H1 (cell line): ENCODE results near the gene THAP4. TPM values are rescaled to one million over a fixed set of nuclear protein-coding genes. Genes with fewer than 3 reads are reported as not detected.

ENCODE experiments used
- HDAC2 ChIP-seq, 2 experiments: fragments of 300-600 bp in 1 of 2; sonication (generic) in 1 of 2; IDR thresholded peaks; 2 replicates each; pipeline ENCODE4 v1.6.1; 2011 to 2012; ENCODE audit warnings: low read depth in 2 of 2, low read length in 2 of 2, mild to moderate bottlenecking in 2 of 2, moderate library complexity in 2 of 2, borderline replicate concordance in 1 of 2, inconsistent platforms in 1 of 2
- MAFK ChIP-seq: IDR thresholded peaks from 2 replicates; pipeline ENCODE4 v1.6.1; 2012; ENCODE audit warnings: low read depth, mild to moderate bottlenecking, improper control_type of control experiment, low read length
- POU5F1 ChIP-seq: IDR thresholded peaks from 2 replicates; pipeline ENCODE4 v1.6.1; 2011; ENCODE audit warnings: low read depth, mild to moderate bottlenecking, low read length, moderate library complexity
- RBBP5 ChIP-seq: IDR thresholded peaks from 2 replicates; pipeline ENCODE4 v1.7.1; 2012; ENCODE audit warnings: low read depth, mild to moderate bottlenecking, inconsistent platforms, low read length, moderate library complexity, borderline replicate concordance
- TAF7 ChIP-seq: optimal IDR thresholded peaks from 2 replicates; pipeline ENCODE3; 2011; ENCODE audit warnings: low read depth, mild to moderate bottlenecking, inconsistent platforms, low read length, moderate library complexity, borderline replicate concordance
- TBP ChIP-seq: IDR thresholded peaks from 2 replicates; pipeline ENCODE4 v1.6.1; 2011; ENCODE audit warnings: low read depth, low read length, improper control_type of control experiment
- YY1 ChIP-seq: IDR thresholded peaks from 2 replicates; pipeline ENCODE4 v1.6.1; 2011; ENCODE audit warnings: low read depth, mild to moderate bottlenecking, low read length
- polyA plus RNA-seq, 7 experiments: library from polyadenylated mRNA; depleted of rRNA in 3 of 7; stranded (reverse) in 5 of 7; unstranded in 2 of 7; fragments of >200 nt in 5 of 7; fragments of 200-250 nt in 2 of 7; gene quantifications; 1 replicate in 5 of 7; 2 replicates in 1 of 7; 4 replicates in 1 of 7; pipeline versions ENCODE4 v1.2.1 to v1.2.3, GENCODE V29; 2011 to 2013; ENCODE audit warnings: missing spikeins in 2 of 7, mixed read lengths in 2 of 7
- total RNA-seq: library from RNA; stranded (reverse); fragmentation: NEBNext Ultra II Directional; extraction: Animal tissue kit (Norgen Biotek cat#: 25700); gene quantifications from 2 replicates; pipeline ENCODE4 v1.2.1, GENCODE V29; 2021
- TF ChIP-seq, protein P1 (sequence below): fragments of 300-600 bp; sonication (generic); IDR thresholded peaks from 2 replicates; pipeline ENCODE4 v1.7.1; 2012; ENCODE audit warnings: low read length, moderate library complexity, mild to moderate bottlenecking, inconsistent platforms; ENCODE audit not compliant: insufficient replicate concordance

THAP4 gene
- total and polyA plus RNA-seq, 2 of the 8 experiments (the other 6 are each of a cell fraction or from before 2014, with no cell fraction given): 78.9 to 83.6 TPM

DNA sequence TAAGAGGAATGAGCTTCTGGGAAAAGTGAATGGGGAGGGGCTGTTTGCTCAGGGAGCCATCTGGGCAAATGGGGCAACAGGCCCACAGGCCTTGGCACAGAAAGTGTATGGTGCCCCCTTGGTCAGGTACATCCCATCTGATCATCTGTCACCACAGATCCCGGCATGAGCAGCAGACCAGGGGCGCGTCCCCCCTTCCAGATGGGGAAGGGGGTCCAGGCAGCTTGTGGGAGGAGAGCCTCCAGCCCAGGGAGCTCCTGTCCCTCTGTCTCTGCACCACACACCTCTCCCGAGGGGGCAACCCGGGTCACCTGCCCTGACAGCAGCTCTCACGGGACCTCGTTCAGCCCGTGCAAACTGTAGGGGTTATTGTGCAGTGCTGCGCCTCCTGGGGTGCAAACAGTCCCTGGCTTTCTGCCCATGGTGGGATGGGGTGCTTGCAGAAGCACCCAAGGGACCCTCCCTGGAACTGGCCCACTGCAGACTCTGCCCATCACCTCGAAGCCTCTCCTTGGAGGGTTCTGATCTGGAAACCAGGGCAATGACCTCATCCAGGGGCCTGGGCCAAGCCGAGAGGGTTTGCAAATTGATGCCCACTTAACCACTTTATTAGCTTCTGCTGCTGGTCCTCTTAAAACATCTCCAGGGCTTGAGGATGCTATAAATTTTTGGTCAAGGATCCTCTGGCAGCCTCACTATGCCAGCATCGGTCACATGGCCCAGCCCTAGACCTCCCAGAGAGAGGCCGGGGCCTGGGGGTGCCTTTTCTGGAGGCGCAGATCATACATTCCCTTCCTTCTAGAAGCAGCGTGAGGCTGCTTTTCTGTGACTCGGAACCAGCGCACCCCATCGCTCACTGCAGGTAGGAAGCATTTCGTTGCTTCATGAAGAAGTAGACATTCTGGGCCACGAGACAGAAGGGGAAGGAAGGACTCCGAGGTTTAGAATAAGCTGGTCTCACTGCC, 86.1 kb downstream of the THAP4 start (continued):
- TF ChIP-seq HDAC2 (IDR thresholded peaks at IDR 0.05; ENCODE audit: borderline replicate concordance in 1 of 2, low read depth in 2 of 2, low read length in 2 of 2) (no peak), YY1 (no peak), MAFK (no peak), TBP (no peak), POU5F1 (no peak), RBBP5 (no peak), TAF7 (no peak)
- TF ChIP-seq, protein P1, sequence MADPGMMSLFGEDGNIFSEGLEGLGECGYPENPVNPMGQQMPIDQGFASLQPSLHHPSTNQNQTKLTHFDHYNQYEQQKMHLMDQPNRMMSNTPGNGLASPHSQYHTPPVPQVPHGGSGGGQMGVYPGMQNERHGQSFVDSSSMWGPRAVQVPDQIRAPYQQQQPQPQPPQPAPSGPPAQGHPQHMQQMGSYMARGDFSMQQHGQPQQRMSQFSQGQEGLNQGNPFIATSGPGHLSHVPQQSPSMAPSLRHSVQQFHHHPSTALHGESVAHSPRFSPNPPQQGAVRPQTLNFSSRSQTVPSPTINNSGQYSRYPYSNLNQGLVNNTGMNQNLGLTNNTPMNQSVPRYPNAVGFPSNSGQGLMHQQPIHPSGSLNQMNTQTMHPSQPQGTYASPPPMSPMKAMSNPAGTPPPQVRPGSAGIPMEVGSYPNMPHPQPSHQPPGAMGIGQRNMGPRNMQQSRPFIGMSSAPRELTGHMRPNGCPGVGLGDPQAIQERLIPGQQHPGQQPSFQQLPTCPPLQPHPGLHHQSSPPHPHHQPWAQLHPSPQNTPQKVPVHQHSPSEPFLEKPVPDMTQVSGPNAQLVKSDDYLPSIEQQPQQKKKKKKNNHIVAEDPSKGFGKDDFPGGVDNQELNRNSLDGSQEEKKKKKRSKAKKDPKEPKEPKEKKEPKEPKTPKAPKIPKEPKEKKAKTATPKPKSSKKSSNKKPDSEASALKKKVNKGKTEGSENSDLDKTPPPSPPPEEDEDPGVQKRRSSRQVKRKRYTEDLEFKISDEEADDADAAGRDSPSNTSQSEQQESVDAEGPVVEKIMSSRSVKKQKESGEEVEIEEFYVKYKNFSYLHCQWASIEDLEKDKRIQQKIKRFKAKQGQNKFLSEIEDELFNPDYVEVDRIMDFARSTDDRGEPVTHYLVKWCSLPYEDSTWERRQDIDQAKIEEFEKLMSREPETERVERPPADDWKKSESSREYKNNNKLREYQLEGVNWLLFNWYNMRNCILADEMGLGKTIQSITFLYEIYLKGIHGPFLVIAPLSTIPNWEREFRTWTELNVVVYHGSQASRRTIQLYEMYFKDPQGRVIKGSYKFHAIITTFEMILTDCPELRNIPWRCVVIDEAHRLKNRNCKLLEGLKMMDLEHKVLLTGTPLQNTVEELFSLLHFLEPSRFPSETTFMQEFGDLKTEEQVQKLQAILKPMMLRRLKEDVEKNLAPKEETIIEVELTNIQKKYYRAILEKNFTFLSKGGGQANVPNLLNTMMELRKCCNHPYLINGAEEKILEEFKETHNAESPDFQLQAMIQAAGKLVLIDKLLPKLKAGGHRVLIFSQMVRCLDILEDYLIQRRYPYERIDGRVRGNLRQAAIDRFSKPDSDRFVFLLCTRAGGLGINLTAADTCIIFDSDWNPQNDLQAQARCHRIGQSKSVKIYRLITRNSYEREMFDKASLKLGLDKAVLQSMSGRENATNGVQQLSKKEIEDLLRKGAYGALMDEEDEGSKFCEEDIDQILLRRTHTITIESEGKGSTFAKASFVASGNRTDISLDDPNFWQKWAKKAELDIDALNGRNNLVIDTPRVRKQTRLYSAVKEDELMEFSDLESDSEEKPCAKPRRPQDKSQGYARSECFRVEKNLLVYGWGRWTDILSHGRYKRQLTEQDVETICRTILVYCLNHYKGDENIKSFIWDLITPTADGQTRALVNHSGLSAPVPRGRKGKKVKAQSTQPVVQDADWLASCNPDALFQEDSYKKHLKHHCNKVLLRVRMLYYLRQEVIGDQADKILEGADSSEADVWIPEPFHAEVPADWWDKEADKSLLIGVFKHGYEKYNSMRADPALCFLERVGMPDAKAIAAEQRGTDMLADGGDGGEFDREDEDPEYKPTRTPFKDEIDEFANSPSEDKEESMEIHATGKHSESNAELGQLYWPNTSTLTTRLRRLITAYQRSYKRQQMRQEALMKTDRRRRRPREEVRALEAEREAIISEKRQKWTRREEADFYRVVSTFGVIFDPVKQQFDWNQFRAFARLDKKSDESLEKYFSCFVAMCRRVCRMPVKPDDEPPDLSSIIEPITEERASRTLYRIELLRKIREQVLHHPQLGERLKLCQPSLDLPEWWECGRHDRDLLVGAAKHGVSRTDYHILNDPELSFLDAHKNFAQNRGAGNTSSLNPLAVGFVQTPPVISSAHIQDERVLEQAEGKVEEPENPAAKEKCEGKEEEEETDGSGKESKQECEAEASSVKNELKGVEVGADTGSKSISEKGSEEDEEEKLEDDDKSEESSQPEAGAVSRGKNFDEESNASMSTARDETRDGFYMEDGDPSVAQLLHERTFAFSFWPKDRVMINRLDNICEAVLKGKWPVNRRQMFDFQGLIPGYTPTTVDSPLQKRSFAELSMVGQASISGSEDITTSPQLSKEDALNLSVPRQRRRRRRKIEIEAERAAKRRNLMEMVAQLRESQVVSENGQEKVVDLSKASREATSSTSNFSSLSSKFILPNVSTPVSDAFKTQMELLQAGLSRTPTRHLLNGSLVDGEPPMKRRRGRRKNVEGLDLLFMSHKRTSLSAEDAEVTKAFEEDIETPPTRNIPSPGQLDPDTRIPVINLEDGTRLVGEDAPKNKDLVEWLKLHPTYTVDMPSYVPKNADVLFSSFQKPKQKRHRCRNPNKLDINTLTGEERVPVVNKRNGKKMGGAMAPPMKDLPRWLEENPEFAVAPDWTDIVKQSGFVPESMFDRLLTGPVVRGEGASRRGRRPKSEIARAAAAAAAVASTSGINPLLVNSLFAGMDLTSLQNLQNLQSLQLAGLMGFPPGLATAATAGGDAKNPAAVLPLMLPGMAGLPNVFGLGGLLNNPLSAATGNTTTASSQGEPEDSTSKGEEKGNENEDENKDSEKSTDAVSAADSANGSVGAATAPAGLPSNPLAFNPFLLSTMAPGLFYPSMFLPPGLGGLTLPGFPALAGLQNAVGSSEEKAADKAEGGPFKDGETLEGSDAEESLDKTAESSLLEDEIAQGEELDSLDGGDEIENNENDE: no peak
